ELR (cell line): ENCODE measurements around the gene HSD11B1L.
"Not testable (repeated sequence)": the region's sequence is repeated elsewhere in the genome, so short reads cannot be mapped to it uniquely, and the experiment has no call there.

Experiments used
- DNase-seq: peaks from one replicate; pipeline ENCODE4 v3.0.0-alpha.2; 2015; ENCODE audit warnings: low read depth

Gene HSD11B1L

GRCh38 chr19:5733172-5733571 is 52.3 kb downstream of the HSD11B1L start:
- DNase-seq = not testable (repeated sequence)
